Smooth muscle cell (in vitro differentiated cells): ENCODE measurements around the gene ELF1. TPM values are rescaled to one million over a fixed set of nuclear protein-coding genes. Genes with fewer than 3 reads are reported as not detected.

ENCODE experiments used
- DNase-seq: peaks from one replicate; lab custom pipeline; 2025; ENCODE audit not compliant: unreplicated experiment; lab: John Stamatoyannopoulos, UW
- H2AFZ ChIP-seq: fragments of 200-600 bp; sonication (generic); 2 replicates; pipeline ENCODE4 v1.6.0; 2016; ENCODE audit warnings: antibody characterized with exemption, low read depth, mild to moderate bottlenecking
- H3F3A ChIP-seq: fragments of 200-600 bp; sonication (generic); 2 replicates; pipeline ENCODE4 v1.6.0; 2017; ENCODE audit warnings: antibody characterized with exemption, low read depth
- H3K27ac ChIP-seq: fragments of 200-600 bp; sonication (generic); 2 replicates; pipeline ENCODE4 v1.5.1; 2016; ENCODE audit warnings: low read depth, mild to moderate bottlenecking
- H3K27me3 ChIP-seq: fragments of 200-600 bp; sonication (generic); 2 replicates; pipeline ENCODE4 v1.6.1; 2016; ENCODE audit warnings: low read depth, mild to moderate bottlenecking
- H3K36me3 ChIP-seq: fragments of 200-600 bp; sonication (generic); 2 replicates; pipeline ENCODE4 v1.5.1; 2016; ENCODE audit warnings: low read depth
- H3K4me1 ChIP-seq: fragments of 200-600 bp; sonication (generic); 2 replicates; pipeline ENCODE4 v1.5.1; 2016; ENCODE audit warnings: low read depth
- H3K4me2 ChIP-seq: fragments of 200-600 bp; sonication (generic); 2 replicates; pipeline ENCODE4 v1.6.0; 2016; ENCODE audit warnings: mild to moderate bottlenecking
- H3K4me3 ChIP-seq: fragments of 200-600 bp; sonication (generic); 2 replicates; pipeline ENCODE4 v1.5.1; 2016; ENCODE audit warnings: mild to moderate bottlenecking
- H3K79me2 ChIP-seq: fragments of 200-600 bp; sonication (generic); 2 replicates; pipeline ENCODE4 v1.6.0; 2016; ENCODE audit warnings: low read depth, mild to moderate bottlenecking
- H3K9ac ChIP-seq: fragments of 200-600 bp; sonication (generic); 2 replicates; pipeline ENCODE4 v1.6.0; 2016; ENCODE audit warnings: low read depth
- H3K9me3 ChIP-seq: fragments of 200-600 bp; sonication (generic); replicated peaks from 2 replicates; pipeline ENCODE4 v1.5.1; 2016; ENCODE audit warnings: low read depth
- H4K20me1 ChIP-seq: fragments of 200-600 bp; sonication (generic); 2 replicates; pipeline ENCODE4 v1.6.0; 2016; ENCODE audit warnings: low read depth
- WGBS: methylation state at CpG from one replicate; pipeline ENCODE4 v1.1.7; 2016; ENCODE audit warnings: low lambda C conversion rate; 5-methylcytosine and 5-hydroxymethylcytosine counted together
- polyA plus RNA-seq: library from polyadenylated mRNA; unstranded; fragments of >200 nt; fragmentation: Nextera tagmentation; extraction: Ambion mirVana; gene quantifications from 2 replicates; pipeline ENCODE4 v1.2.1, GENCODE V29; 2016
- total RNA-seq: library from RNA; depleted of rRNA; stranded (reverse); fragments of >200 nt; gene quantifications from 2 replicates; pipeline ENCODE4 v1.2.3, GENCODE V29; 2014
- TF ChIP-seq, protein P1 (sequence below): fragments of 200-600 bp; sonication (generic); IDR thresholded peaks from 2 replicates; pipeline ENCODE4 v1.5.1; 2017; ENCODE audit warnings: borderline replicate concordance, mild to moderate bottlenecking, antibody characterized with exemption; ENCODE audit not compliant: insufficient read depth, poor library complexity, severe bottlenecking

Gene ELF1
- total and polyA plus RNA-seq, 2 experiments from 2014 or later: 21.2 to 53.1 TPM

DNA sequence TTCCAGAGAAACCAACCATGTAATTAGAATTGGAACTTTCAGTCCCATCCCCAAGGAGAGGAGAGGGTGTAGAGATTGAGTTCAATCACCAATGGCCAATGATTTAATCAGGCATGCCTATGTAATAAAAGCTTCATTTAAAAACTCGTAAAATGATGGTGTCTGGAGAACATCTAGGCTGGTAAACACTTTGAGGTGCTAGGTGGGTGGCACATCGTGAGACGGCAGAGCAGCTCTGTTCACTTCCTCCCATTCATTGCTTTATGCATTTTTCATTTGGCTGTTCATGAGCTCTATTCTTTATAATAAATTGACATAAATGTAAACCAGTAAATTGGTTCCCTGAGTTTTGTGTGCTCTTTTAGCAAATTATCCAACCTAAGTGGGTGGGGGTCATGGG is 90.1 kb downstream of the ELF1 start:
- Histone ChIP-seq H3K36me3 (peaks cover 9% of the 10 kb centered on the region), H3K4me3 (no peak overlapping the region), H3K27me3 (no peaks in the 10 kb centered on the region), H3K79me2 (no peaks in the 10 kb centered on the region), H3K9me3 (no peaks in the 10 kb centered on the region), H3F3A (no peaks in the 10 kb centered on the region), H3K4me1 (no peaks in the 10 kb centered on the region), H3K27ac (no peak overlapping the region), H2AFZ (no peak overlapping the region), H3K4me2 (no peak overlapping the region), H3K9ac (no peak overlapping the region), H4K20me1 (no peaks in the 10 kb centered on the region)
- WGBS: 84% methylated on average over 3 of the region's 3 CpGs
- TF ChIP-seq, protein P1, sequence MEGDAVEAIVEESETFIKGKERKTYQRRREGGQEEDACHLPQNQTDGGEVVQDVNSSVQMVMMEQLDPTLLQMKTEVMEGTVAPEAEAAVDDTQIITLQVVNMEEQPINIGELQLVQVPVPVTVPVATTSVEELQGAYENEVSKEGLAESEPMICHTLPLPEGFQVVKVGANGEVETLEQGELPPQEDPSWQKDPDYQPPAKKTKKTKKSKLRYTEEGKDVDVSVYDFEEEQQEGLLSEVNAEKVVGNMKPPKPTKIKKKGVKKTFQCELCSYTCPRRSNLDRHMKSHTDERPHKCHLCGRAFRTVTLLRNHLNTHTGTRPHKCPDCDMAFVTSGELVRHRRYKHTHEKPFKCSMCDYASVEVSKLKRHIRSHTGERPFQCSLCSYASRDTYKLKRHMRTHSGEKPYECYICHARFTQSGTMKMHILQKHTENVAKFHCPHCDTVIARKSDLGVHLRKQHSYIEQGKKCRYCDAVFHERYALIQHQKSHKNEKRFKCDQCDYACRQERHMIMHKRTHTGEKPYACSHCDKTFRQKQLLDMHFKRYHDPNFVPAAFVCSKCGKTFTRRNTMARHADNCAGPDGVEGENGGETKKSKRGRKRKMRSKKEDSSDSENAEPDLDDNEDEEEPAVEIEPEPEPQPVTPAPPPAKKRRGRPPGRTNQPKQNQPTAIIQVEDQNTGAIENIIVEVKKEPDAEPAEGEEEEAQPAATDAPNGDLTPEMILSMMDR: no peak
- DNase-seq: no peak

DNA sequence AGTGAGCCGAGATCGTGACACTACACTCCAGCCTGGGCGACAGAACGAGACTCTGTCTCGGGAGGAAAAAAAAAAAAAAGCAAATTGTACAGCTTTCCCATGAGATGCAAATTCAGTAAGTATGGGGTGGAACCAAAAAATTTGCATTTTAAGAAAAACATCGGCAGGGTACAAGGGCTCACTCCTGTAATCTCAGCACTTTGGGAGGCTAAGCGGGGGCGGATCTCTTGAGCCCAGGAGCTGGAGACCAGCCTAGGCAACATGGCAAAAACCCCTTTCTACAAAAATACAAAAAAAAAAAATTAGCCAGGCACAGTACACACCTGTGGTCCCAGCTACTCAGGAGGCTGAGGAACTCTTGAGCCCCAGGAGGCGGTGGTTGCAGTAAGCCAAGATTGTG is 91.2 kb downstream of the ELF1 start:
- Histone ChIP-seq H3F3A (no peaks in the 10 kb centered on the region), H3K4me1 (no peaks in the 10 kb centered on the region), H3K9ac (no peak overlapping the region), H3K4me2 (no peak overlapping the region), H3K9me3 (no peaks in the 10 kb centered on the region), H2AFZ (no peak overlapping the region), H4K20me1 (no peaks in the 10 kb centered on the region), H3K79me2 (no peaks in the 10 kb centered on the region), H3K4me3 (no peak overlapping the region), H3K27me3 (no peaks in the 10 kb centered on the region), H3K36me3 (no peaks in the 10 kb centered on the region), H3K27ac (no peak overlapping the region)
- WGBS: 97% methylated on average over 9 of the region's 9 CpGs
- TF ChIP-seq, protein P1: no peak
- no peak for DNase-seq

DNA sequence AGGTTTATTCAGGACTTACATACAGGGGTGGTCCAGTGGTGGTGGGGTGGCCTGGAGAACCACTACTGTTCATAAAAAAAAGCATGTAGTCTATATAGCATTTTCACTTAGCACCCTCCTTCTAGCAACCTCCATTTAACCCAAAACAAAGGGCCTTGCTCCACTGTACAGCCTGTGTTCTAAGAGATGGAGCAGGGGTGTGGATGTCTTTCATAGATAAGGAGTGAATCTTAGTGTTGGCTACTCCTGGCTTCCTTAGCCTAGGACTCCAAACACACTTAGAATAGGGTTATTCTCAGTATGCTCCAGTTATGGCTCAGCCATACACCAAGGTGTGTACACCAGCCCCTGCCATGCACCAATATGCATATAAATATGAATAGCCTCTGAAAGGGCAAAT is 95.2 kb downstream of the ELF1 start:
- no peak overlapping the region for H3K9ac ChIP-seq

More for the DNA sequence above, 95.2 kb downstream of the ELF1 start:
- H3K27ac ChIP-seq: no peak overlapping the region
- no peaks in the 10 kb centered on the region for H3K27me3 ChIP-seq
- H2AFZ ChIP-seq: no peak overlapping the region
- no peaks in the 10 kb centered on the region for H3K36me3 ChIP-seq
- H4K20me1 ChIP-seq: no peaks in the 10 kb centered on the region
- TF ChIP-seq, protein P1: no peak
- H3K79me2 ChIP-seq: peaks cover 6% of the 10 kb centered on the region
- no peak overlapping the region for H3K4me3 ChIP-seq
- H3K4me1 ChIP-seq: peaks cover 3% of the 10 kb centered on the region
- no peak overlapping the region for H3K4me2 ChIP-seq
- no peak for DNase-seq
- peaks cover 3% of the 10 kb centered on the region for H3F3A ChIP-seq
- H3K9me3 ChIP-seq: no peaks in the 10 kb centered on the region
